PFSK-1 (cell line): ENCODE data around the gene DENND10.

Source experiments
- REST ChIP-seq, 2 experiments: IDR thresholded peaks; 2 replicates each; pipeline versions ENCODE4 v1.6.1 to v1.8.0; 2011 to 2012; ENCODE audit warnings: low read depth in 2 of 2, low read length in 2 of 2, control low read depth in 1 of 2, inconsistent platforms in 1 of 2, mild to moderate bottlenecking in 1 of 2, moderate library complexity in 1 of 2; ENCODE audit not compliant: insufficient read depth in 1 of 2
- TAF1 ChIP-seq: IDR thresholded peaks from 2 replicates; pipeline ENCODE4 v1.6.1; 2012; ENCODE audit warnings: low read length, control low read depth, borderline replicate concordance; ENCODE audit not compliant: insufficient read depth

GRCh38 chr10:119177708-119178371 lies 73.9 kb downstream of the DENND10 start:
- TF ChIP-seq TAF1 (no peak), REST (IDR thresholded peaks at IDR 0.05; ENCODE audit: insufficient read depth in 1 of 2, low read depth in 2 of 2, low read length in 2 of 2) (no peak)
